ENCODE data around the gene LAD1.

DNA sequence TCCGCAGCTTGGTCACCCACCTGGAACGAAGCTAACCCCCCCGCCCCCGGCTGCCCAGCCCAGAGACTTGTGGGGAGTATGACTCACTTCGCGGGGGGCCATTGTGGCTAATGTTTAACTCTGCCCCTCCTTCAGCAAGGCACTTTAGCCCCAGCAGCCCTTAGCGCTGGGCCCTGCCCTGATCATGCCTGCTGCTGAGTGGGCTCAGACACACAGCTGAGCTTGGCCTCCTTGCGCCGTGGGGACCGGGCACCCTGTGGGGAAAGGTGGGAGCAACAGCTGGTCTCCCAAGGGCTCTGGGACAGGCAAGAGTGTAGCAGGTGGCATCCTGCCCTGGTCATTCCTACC is 6.3 kb upstream of the LAD1 start:
- TF ChIP-seq, protein P1, sequence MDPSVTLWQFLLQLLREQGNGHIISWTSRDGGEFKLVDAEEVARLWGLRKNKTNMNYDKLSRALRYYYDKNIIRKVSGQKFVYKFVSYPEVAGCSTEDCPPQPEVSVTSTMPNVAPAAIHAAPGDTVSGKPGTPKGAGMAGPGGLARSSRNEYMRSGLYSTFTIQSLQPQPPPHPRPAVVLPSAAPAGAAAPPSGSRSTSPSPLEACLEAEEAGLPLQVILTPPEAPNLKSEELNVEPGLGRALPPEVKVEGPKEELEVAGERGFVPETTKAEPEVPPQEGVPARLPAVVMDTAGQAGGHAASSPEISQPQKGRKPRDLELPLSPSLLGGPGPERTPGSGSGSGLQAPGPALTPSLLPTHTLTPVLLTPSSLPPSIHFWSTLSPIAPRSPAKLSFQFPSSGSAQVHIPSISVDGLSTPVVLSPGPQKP (IDR thresholded peaks at IDR 0.05; ENCODE audit: low read depth, low read length), result no peak
- TF ChIP-seq HOXA7 (CRISPR knock-in tag; IDR thresholded peaks at IDR 0.05), result no peak
- TF ChIP-seq KDM1A (IDR thresholded peaks at IDR 0.05; ENCODE audit: low read depth), result no peak
- no peak for TF ChIP-seq POLR2A (IDR thresholded peaks at IDR 0.05; ENCODE audit: low read length)
- TF ChIP-seq, protein P2, sequence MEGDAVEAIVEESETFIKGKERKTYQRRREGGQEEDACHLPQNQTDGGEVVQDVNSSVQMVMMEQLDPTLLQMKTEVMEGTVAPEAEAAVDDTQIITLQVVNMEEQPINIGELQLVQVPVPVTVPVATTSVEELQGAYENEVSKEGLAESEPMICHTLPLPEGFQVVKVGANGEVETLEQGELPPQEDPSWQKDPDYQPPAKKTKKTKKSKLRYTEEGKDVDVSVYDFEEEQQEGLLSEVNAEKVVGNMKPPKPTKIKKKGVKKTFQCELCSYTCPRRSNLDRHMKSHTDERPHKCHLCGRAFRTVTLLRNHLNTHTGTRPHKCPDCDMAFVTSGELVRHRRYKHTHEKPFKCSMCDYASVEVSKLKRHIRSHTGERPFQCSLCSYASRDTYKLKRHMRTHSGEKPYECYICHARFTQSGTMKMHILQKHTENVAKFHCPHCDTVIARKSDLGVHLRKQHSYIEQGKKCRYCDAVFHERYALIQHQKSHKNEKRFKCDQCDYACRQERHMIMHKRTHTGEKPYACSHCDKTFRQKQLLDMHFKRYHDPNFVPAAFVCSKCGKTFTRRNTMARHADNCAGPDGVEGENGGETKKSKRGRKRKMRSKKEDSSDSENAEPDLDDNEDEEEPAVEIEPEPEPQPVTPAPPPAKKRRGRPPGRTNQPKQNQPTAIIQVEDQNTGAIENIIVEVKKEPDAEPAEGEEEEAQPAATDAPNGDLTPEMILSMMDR (IDR thresholded peaks at IDR 0.05), result no peak
- TF ChIP-seq ESRRA (IDR thresholded peaks at IDR 0.05; ENCODE audit: borderline replicate concordance, low read length), result no peak

All from A549 (cell line).